ENCODE results near the gene SOX6. TPM values are rescaled to one million over a fixed set of nuclear protein-coding genes. Genes with fewer than 3 reads are reported as not detected.

The SOX6 gene
- total RNA-seq, 1 donor from 2014 or later = 24.9 TPM

DNA sequence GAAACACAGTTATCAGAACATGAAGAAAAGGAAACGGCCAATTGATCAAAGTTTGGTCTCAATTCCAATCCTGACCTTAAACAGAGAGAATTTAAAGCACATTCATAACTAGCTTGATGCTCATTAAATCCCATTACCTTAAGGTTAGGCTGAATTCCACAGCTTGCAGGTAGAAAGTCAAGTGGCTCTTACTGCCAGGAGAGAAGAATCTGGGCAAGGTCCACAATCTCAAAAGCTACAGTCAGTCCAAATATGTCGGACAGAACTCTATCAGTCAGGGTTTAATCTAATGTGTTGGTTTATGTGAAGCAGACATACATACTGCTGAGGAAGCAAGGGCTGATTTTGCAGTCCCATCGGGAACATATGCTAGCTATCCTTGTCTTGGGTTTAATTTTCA lies 348.8 kb downstream of the SOX6 start:
- H3K4me3 Mint-ChIP-seq = no peak overlapping the region
- TF ChIP-seq, protein P1, sequence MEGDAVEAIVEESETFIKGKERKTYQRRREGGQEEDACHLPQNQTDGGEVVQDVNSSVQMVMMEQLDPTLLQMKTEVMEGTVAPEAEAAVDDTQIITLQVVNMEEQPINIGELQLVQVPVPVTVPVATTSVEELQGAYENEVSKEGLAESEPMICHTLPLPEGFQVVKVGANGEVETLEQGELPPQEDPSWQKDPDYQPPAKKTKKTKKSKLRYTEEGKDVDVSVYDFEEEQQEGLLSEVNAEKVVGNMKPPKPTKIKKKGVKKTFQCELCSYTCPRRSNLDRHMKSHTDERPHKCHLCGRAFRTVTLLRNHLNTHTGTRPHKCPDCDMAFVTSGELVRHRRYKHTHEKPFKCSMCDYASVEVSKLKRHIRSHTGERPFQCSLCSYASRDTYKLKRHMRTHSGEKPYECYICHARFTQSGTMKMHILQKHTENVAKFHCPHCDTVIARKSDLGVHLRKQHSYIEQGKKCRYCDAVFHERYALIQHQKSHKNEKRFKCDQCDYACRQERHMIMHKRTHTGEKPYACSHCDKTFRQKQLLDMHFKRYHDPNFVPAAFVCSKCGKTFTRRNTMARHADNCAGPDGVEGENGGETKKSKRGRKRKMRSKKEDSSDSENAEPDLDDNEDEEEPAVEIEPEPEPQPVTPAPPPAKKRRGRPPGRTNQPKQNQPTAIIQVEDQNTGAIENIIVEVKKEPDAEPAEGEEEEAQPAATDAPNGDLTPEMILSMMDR (conservative IDR thresholded peaks at IDR 0.05) = no peak
- H3K27ac Mint-ChIP-seq = no peak overlapping the region
- no peak for DNase-seq (ENCODE audit: extremely low spot score, unreplicated experiment)
- H3K27me3 Mint-ChIP-seq = no peaks in the 10 kb centered on the region
- peaks cover 34% of the 10 kb centered on the region for H3K4me1 Mint-ChIP-seq (ENCODE audit: unreplicated experiment)
- H3K9me3 Mint-ChIP-seq = no peaks in the 10 kb centered on the region
- peaks cover 4% of the 10 kb centered on the region for H3K36me3 Mint-ChIP-seq

DNA sequence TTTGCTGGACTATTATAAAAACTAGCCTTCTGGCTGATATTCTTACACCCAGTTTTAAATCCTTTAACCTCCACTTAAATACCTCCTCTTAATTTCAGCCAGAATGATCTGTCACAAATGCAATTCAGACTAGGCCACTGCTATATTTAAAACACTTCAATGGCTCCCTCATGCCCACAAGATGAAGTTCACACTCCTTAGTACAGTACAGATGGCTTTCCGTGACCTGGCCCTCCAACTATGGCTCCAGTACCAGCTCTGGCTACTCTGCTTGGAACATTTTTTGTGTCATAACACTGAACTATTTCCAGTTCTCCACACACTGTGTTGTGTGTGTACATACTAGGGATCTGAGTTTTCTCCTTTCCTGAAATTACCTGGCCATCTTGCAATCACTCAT lies 353.4 kb downstream of the SOX6 start:
- no peak overlapping the region for H3K27ac Mint-ChIP-seq
- H3K4me1 Mint-ChIP-seq (ENCODE audit: unreplicated experiment) = peaks cover 30% of the 10 kb centered on the region
- peaks cover 4% of the 10 kb centered on the region for H3K36me3 Mint-ChIP-seq
- H3K4me3 Mint-ChIP-seq = no peak overlapping the region
- H3K9me3 Mint-ChIP-seq = no peaks in the 10 kb centered on the region
- H3K27me3 Mint-ChIP-seq = no peaks in the 10 kb centered on the region
- DNase-seq (ENCODE audit: extremely low spot score, unreplicated experiment) = no peak
- TF ChIP-seq, protein P1 (conservative IDR thresholded peaks at IDR 0.05) = no peak

DNA sequence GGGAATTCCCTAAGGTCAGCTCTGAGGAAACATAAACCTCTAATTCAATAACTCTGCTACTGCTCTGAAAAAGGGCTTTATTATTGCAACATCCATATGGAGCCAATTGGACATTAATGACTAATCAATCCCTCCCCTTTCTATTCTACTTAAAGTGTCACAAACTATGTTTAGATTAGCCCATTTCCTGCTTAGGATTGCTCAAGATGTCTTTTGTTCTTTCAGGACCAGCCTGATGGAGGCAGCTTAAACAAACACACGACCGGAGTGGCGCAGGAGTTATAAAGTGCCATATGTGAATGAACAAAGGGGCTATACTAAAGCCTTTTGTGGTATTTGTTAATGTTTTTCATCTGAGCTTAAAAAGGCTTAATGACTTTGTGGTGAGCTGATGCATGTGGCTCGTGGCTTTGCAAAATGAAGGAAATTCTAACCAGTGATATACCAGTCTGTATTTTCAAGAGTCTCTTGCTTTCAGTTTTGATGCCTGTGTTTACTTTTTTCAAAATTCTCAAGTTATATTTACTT lies 354.4 kb downstream of the SOX6 start:
- Mint-ChIP-seq H3K27ac (peak overlapping the region; percentile 69), H3K27me3 (no peaks in the 10 kb centered on the region), H3K9me3 (no peaks in the 10 kb centered on the region), H3K4me3 (peak overlapping the region; percentile 15), H3K36me3 (peaks cover 4% of the 10 kb centered on the region), H3K4me1 (ENCODE audit: unreplicated experiment) (peaks cover 21% of the 10 kb centered on the region)
- DNase-seq (ENCODE audit: extremely low spot score, unreplicated experiment) = no peak
- TF ChIP-seq, protein P1 (conservative IDR thresholded peaks at IDR 0.05) = no peak

DNA sequence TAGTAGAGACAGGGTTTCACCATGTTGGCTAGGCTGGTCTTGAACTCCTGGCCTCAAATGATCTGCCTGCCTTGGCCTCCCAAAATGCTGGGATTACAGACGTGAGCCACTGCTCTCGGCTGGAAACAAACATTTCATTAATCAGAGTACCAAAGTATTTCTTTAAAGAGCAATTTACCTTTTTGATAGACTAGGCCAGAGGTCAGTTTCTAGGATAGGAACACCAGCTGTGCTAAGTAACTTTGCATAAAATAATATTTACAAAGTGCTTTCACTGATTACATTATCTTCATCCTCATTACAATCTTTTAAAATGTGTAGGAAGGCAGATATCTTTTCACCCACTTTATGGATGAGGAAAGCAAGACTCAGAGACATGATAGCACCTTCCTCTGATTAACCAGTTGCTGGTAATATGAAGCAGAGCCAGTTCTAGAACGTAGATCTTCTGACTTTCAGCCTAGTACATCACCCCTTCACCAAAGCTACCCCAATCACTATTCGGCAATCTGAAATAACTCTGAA lies 355.2 kb downstream of the SOX6 start:
- no peaks in the 10 kb centered on the region for H3K9me3 Mint-ChIP-seq
- peak overlapping the region; percentile 69 for H3K27ac Mint-ChIP-seq
- TF ChIP-seq, protein P1 (conservative IDR thresholded peaks at IDR 0.05) = no peak
- no peak for DNase-seq (ENCODE audit: extremely low spot score, unreplicated experiment)
- H3K4me1 Mint-ChIP-seq (ENCODE audit: unreplicated experiment) = peaks cover 21% of the 10 kb centered on the region
- no peak overlapping the region for H3K4me3 Mint-ChIP-seq
- H3K36me3 Mint-ChIP-seq = no peaks in the 10 kb centered on the region
- no peaks in the 10 kb centered on the region for H3K27me3 Mint-ChIP-seq

DNA sequence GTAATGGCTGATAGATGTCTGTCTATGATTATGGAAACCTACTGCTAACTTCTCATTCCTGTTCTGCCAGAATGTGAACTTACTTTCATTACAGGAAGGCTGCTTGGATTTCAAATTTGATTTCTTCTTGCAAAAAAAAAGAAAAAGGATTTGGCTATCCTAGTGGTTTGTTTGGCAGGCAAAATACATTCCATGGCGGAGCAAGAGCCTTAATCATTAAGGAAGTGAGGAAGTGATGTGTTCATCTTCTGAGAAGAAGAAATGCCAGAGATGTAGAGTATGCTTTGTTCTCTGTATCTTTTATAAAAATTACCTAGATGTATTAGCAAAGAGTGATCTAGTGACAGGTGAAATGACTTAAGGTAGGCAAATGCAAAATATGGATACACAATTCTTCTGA lies 356.3 kb downstream of the SOX6 start:
- no peaks in the 10 kb centered on the region for H3K27me3 Mint-ChIP-seq
- H3K4me3 Mint-ChIP-seq = no peak overlapping the region
- H3K27ac Mint-ChIP-seq = no peak overlapping the region
- no peaks in the 10 kb centered on the region for H3K9me3 Mint-ChIP-seq
- no peak for DNase-seq (ENCODE audit: extremely low spot score, unreplicated experiment)
- TF ChIP-seq, protein P1 (conservative IDR thresholded peaks at IDR 0.05) = no peak
- no peaks in the 10 kb centered on the region for H3K36me3 Mint-ChIP-seq
- H3K4me1 Mint-ChIP-seq (ENCODE audit: unreplicated experiment) = peaks cover 24% of the 10 kb centered on the region

All from type B pancreatic cell (in vitro differentiated cells).